HG02610 (cell line): ENCODE data around the gene DYTN.

Source experiments
- ATAC-seq: cut with Tn5 transposase; IDR thresholded peaks from one replicate; pipeline ENCODE4 v1.9.1; 2021; ENCODE audit warnings: mild to moderate bottlenecking, moderate library complexity; ENCODE audit not compliant: unreplicated experiment

Gene DYTN

DNA sequence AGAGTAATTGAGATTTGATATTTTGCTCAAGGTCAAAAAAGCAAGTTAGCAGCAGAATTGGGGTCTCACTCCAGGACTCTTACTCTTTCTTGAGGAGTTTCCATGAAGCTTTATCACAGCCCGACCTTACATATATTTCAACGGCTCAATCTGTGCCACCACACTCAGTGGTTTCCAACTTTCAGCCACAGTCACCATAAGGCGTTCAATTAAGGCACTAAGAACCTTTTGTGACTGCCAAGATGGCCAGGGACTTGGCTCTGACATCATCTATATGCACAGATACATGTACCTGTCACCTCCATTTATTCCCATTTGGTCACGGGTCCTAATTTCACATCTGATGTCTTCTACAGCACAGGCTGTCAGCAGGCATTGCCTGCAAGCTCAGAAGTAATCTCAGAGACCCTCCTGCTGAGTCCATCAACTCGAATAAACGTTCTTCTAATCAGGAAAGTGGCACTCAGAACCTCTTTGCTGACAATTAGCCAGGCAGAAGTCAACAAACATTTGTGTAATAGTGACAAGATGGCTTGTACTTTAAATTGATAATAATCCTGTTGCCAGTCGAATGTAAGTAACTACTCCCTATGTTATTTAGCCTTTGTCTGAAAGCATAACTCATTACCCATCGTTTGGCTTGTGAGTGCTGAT lies 16.1 kb downstream of the DYTN start:
- ATAC-seq = no peak

DNA sequence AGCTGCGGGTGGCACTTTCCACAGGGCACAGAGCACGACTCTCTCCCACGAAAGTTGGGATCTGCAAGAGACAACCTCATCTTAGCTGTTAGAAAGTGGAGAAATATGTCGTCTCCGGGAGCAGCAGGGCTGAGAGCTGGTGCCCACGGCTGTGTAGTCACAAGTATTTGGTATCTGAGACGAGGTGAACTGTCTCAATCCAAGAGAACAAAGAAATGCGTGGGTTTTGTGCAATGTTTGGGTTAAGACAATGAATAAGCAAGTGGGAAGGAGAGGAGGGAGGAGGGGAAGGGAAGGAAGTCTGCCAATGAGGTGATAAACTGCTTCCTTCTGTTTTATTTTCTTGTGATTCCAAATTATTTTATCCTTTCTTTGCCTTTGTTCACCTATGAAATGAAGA lies 18.0 kb downstream of the DYTN start:
- no peak for ATAC-seq

DNA sequence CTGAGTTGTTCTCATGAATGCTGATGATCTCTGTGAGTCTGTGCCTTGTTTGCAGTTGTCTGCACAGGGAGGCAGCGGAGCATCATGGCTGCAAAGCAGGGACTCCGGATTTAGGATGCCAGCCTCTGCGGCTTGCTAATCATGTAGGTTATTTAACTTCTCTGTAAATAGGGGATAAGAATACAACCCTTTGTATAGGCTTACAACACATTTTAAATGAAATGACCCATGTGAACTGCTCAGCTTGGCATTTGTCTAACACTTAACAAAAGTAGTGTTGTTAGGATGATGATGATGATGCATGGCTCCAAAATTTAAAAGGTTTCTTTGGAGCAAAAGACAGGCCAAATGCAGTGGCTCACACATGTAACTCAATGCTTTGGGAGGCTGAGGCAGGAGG lies 19.4 kb downstream of the DYTN start:
- ATAC-seq = no peak

DNA sequence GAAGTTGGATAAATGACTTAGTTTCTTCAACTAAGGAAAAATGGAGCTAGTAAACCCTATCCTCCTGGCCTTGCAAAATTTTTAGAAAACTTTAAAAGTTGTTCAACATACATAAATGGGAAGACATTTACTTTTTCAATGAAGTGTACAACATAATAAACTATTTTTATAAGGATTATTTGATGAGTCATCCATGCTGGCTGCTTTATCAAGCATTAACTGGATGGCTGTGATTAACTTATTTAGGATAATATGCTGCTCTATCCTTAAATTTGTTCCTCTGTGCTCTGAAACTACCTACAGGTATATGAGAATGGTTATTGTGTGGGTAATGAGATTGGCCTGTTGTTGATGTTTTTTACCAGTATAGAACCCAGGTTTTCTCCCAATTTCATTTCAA lies 21.3 kb downstream of the DYTN start:
- no peak for ATAC-seq

DNA sequence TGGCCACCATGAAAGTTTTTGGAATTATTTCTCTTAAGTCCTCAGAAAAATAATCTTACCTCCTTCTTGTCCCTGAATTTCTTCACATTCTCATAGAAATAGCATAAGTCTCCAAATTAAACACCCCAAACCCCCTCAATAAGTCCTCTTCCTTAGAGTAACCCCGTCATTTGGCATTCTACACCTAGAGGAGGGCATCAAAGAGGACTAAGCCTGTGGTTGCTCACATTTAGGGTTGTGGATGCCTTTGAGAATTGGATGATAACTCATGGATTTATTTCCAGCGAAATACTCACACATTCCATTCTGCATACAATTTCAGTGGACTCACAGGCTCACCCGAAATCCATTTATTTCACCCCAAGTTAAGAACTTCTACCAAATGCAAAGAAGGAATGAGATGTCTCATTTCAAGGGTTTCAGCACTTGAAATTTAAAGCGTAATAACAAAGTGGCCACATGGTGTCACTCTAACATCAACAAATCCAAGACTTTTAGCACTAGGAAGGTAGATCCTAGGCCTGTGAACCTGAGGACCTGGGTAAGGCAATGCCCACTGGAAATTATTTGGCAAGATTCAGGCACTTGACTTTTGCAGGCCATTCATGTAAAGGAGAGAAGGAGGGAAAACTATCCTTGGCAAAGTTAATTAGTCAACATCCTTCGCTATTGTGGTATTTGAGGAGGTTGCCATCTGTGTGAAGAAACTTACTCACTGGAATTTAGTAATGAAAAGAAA lies 24.6 kb downstream of the DYTN start:
- ATAC-seq = no peak

DNA sequence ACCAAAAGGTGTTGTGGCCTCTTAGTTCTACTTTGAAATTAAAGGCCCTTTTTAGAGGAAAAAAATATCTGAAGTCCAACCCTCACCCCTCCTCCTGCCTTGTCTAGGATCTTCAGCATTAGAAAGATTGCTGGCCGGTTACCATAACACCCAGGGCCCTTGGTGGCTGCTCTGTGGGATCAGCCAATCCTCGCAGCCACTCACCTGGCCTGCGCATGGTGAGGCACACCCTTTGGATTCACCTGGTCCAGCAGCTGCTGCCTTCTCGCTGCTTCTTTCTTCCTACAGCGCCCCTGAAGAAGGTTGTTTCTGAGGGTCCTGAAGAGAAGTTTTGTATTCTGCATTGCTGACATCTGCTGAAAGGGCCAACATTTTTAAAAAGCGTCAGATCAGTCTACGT lies 25.2 kb downstream of the DYTN start:
- ATAC-seq = no peak

DNA sequence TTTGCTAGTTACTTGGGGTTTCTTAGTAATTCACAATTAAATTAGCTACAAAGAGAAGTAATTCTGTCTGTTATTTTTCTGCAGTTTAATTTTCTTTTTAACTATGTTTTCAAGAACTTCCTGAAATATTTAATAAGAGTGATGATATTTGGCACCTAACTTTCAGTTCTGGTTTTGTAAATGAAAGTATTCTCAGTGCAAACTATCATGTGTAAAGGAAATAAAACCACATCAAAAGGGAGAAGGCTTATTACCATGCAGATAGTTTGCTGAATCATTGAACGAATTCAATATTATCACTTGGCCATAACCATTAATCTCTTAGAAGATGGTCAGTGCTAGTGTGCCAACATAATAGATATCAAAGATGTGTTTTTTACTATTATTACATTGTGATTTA lies 29.2 kb downstream of the DYTN start:
- ATAC-seq = no peak

DNA sequence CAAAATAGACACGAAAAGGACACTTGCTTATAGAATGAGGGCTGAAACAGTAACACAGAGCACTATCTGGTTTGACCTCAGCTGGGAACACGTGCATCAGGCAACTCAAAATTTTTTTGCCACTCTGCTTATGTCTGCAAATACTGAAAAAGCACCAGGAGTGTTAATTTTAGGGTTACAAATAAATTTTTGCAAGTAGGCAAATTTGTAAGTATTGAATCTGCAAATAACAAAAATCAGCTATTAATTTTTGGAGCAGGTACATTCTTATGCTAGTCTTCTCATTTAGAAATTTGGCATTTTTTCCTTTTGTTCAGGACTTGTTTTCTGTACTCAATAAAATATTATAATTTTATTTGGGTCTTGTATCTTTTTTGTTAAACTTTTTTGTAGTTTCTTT lies 29.7 kb downstream of the DYTN start:
- ATAC-seq = no peak

DNA sequence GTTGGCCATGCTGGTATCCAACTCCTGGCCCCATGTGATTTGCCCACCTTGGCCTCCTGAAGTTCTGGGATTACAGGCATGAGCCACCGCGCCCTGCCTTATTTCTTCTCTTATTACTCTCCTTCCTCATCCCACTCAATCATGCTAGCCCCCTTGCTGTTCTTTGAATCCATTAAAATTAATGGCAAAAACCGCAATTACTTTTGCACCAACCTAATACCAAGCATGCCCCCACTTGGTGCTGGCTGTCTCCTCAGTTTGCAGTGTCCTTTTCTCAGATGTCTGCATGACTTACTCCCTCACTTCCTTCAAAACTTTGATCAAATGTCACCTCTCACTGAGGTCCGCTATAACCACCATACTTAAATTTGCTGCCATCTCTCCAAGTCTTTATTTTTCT lies 34.6 kb downstream of the DYTN start:
- no peak for ATAC-seq

DNA sequence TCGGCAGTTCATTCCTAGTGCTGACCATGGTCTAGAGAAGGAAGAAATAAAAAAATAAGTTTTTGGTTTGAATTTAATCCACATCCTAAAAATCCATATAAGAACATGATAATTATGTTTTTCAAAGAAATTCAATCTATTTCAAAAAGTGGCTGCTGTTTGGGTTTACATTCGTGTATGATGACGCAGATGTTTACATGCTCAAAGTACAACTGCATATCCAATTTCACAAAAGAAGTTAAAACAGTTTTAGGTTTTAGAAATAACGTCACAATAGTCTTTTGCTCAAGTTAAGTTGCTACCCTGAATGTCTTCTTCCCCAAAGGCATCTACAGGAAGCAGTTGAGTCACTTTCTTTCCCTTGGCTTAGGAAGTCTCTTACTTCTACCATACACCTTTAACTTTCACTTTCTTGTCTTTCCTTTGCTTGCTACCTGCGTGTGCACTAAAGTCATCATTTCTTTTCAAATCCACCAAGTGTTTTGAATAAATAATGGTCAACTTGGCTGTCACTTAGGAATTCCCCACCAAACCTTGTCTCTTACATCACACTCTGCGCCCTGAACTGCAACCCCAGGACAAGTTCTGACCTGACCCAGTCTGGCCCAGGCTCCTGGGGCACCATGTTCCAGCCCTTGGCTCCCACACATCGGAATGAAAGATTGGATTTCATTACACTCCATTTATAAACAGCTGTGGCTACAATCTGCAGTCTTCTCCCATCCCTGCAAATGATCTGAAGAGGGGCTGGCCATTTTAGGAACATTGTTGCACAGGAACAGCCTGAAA lies 47.5 kb downstream of the DYTN start:
- ATAC-seq = no peak

DNA sequence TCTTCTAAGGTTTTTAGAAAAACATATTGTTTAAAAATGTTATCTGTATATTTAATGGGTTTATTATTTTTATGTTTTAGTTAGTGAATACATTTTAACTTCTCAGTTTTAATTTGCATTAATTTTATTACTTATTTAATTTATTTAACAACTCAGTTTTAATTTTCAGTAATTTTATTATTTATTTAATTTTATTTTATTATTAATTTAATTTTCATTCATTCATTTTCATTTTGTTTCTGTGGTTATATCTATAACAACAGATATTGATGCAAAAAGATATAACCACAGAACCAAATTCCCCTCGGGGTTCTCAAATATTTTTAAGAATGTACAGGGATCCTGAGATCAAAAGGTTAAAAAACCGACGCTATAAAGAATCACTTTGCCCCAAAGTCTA lies 52.9 kb downstream of the DYTN start:
- ATAC-seq = no peak

DNA sequence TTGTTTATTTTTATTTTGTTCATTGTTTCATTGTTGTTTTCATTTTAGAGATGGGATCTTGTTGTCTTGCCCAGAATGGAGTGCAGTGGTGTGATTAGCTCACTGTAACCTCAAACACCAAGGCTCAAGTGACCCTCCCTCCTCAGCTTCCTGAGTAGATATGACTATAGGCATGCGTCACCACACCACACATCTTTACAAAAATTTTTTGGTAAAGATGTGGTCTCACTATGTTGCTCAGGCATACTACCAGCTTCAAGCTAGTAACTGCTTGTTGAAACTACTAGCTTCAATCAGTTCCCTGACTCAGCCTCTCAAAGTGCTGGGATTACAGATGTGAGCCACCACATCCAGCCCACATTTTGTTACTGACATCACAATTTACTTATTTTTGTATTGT lies 61.1 kb downstream of the DYTN start:
- ATAC-seq = no peak

DNA sequence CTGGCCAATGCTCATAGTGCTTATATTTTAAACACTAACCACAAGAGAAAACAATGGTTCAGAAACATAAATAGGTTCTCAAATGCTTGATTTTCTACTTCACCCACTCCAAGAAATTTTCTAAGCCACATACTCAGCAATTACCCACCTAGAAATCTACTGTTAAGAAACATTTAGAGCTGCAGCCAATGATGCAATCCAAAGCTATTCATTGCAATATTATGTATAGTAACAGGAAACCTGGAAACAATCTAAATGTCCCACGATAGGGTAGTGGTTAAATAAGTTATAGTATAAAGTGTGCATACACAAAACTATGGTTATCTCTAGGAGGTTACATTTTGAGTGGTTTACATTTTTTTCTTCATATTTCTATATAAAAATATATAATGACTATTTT lies 70.2 kb downstream of the DYTN start:
- ATAC-seq = no peak

DNA sequence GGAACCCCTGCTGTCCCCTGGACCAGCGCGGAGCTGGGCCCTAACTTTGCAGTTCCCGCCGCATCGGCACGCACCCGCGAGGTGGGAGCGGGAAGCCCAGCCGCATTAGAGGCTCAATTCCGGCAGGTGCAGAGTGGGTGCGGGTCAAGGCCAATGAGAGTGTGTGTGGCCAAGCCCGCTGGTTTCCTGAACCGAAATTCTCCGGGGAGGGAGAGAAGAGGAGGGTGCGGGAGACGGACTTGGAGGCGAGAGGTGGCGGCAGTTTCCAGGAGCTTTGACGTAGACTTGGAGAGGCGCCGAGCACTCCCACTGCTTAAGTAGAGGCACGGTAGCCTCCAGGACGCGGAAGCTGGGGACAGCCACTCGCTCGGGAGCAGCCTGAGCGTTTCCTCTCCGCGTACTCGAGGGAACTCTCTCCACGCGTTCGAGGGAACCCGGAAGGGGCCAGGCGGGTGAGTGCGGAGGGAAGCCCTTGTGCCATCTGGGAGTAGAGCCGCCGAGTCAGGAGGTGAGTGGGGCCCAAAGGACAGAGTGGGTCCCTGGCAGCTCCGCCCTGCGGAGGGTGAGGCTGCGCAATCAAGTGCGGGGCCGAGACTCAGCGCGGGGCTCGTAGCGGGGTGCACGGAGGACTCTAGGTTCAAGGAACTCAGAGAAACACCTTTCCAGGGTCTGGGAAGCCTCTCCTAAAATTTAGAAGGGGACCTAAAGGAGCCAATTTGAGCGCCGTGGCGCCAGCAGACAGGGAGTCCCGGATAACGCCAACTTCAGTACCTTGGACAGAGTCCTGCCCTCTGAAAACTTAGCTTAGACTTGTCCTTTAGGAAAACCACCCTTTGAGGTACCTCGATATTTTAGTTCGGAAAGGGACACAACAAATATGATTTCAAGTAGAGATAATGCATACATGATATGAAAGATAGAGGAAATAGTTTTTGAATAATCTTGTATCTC lies 75.8 kb downstream of the DYTN start, which contains the start of gene FAM237A:
Gene FAM237A (plus strand): TSS at position 413 of the 951 bp plus-strand sequence. CDS start 1,750 bp downstream, outside the sequence.
- no peak for ATAC-seq

DNA sequence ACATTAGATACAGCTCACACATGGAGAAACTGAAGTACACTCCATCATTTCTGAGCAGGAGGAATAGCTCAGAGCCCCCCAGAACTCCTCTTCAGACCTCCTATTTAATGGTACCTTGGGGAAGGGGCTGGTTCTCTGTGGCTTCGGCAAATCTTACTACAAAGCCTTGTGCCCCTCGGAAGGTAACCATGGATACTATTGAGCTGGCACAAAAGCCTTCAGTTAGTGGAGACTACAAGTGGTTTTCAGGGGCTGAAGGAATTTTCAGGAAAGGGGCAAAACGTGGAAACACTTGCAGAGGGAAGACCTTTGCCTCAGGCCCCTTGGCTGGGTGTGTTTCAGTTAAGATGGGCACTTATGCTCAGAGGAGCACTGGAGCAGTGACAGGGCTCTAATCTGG lies 77.0 kb downstream of the DYTN start:
- no peak for ATAC-seq

DNA sequence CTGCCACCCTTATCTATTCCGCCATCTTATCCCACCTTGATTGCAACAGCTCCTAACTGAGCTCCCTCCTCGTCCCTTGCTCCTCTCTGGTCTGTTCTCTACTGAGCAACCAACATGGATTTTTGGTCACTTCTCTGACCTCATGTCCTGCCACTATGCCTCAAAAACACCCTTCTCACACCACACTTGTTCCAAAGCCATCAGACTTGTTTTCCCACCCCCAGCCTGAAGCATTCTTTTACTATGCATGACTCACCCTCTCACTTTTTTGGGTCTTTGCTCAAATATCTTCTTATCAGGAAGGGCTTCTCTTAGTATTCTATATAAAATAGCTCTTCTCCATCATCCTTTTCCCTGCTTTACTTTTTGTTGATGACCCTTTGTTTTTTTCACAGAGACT lies 78.6 kb downstream of the DYTN start:
- ATAC-seq = no peak

DNA sequence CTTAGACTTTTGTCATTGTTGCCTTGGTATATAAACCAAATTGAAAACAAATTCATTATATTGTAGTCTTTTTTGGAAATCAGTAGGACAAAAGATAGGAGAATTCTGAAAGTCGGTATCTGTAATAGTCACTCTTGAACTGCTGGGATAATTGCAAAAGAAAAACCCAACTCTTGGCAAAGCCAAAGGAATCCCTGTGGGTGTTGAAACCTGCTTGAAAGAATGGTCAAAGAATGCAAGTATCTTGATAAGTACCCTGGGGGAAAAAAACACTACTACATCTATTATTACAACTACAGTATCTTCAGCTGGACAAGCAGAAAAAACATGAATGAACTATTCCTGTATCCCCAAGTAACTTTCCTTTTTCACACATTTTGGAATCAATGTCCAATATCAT lies 83.2 kb downstream of the DYTN start:
- no peak for ATAC-seq

DNA sequence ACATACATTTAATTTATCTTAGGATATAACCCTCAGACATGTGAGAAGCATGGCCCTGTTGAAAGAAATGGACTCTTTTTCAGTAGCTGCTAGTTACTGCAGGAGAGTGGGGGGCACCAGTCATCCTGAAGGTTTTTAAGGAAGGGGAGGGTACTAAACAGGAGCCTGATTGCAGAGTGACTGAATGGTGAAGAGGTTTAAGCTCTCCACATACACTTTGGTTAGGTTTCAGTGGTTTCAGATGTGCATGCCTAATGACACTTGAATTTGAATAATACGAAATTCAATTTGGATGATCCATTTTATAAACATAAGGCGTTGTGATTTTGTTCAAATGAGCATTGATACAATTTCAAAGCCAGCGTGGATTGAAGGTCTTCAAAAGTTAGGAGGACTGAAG lies 86.9 kb downstream of the DYTN start:
- no peak for ATAC-seq

DNA sequence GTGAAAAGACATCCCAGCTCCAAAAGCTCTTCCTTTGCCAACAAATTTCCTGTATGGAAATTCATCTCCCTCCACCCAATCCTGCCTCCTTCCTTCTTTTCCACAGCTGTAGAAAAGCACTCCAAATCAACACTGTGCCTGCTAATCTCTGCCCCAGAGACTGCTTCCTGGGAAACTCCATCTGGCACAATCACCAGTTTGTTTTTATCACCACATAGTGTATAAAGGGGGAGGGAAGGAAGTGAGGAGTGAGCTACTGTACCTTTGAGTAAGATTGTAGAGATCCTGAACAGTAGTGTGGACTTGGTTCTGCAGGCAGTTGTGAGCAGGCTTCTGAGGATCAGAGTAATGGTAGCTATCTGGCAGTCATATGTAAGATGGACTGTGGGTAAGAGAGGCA lies 90.6 kb downstream of the DYTN start:
- ATAC-seq = no peak

DNA sequence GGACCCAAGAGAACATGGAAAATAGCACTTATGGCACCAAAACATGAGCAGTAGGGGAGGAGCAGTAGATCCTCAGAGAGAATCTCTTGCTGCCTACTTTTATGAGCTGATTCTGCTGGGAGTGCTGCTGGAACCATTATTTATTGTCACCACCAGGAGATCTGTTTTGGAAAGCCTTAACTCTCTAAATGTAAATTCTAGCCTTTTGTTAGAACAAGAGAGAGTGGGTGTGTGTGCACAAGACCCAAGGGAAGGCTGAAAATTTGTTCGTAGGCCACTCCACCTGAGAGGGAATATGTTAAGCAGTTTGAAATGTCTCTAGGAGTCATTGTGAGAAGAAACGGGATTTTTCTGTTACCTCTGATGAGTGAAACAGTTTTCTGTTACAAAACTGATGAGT lies 92.1 kb downstream of the DYTN start:
- ATAC-seq = no peak

DNA sequence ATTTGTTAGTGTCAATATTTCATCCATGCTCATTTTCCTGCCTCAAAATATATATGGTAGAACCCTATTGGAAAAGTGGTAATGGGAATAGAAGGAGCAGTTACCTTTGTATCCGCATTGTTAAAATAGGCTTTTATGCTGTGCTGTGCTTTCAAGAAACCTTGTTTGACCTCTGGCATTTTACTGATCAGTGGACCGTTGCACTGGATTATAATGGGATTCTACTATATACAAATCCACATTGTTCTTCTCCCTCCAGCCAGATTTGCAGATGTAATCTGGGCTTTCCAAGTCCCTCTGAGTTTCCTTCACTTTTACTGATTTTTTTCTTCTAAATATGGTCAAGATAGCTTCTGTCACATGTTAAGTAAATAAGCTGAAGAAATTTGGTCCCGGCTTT lies 99.2 kb downstream of the DYTN start:
- ATAC-seq = no peak
